ENCODE results near the gene PCP4L1.
"Not testable (repeated sequence)": the region's sequence is repeated elsewhere in the genome, so short reads cannot be mapped to it uniquely, and the experiment has no call there.

Gene PCP4L1
- total RNA-seq = 0 to 0.15 (median 0) reads per million in 4 donors

DNA sequence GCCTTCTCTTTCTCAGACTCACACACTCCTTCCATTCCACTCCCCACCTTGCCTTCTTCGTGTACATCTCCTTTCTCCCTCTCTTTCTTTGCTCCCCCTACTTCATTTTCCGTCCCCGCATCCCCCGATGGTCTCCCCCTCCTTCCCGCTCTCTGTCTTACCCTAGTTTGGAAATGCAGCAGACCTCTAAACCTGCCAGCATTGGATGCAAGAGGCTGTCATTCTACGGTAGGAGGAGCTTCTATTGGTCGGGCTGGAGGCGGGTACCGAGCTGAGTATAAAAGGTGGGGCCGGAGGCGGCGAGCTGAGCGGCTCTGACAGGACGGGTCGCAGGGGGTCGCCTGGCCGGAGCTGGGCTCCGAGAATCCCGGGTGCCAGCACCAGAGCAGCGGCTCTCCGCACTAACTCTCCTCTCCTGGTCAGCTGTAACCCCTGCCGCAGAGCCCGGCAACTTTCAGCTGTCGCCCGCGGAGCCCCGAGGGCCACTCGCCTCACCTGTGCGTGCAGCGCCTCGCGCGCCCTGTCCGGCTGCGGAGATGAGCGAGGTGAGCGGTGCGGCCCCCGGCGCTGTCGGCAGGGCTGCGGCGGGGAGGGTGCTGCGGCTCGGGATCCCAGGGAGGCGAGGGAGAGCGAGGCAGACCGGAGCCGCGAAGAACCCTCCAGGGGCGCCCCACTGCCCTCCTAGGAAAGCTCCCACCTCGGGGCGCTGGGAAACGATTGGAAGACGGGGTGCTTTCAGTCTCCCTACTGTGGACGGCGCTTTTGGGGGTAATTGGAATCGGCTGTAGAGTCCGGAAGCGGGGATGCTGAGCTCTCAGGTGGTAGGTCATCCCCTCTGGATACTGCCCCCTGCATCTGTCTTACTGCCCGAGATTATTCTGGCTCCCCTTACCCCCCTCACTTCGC lies at the start of gene PCP4L1:
PCP4L1 (plus strand) TSS at position 307 of the 906 bp plus-strand sequence; CDS start at position 537, 230 bp downstream.
- peak in 2 of 5 donors; percentile 6 to 16 for DNase-seq

DNA sequence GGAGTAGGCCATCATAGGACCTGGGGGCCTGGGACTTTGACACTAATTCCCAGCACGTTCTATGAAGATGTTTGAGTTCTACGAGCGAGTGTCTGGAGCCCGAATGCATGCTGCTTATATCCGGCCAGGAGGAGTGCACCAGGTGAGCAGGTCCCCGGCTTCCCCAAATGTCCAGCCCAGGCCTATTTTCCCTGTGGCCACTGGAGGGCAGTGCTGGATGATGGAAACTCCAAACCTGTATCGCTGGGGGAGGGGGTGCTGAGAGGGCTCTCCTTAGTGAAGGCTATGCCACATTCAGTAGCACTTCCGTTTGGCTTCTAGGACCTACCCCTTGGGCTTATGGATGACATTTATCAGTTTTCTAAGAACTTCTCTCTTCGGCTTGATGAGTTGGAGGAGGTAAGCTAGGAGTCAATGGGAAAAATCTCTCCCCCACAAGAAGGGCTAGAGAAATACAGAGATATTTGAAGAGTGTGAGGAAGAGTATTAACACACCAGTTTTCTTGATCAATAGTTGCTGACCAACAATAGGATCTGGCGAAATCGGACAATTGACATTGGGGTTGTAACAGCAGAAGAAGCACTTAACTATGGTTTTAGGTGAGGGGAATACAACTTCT lies 48.6 kb upstream of the PCP4L1 start:
- DNase-seq = peak; percentile 35 to 70 (median 61)

GRCh38 chr1:161214369-161214768 lies 44.2 kb upstream of the PCP4L1 start:
- DNase-seq = no peak

DNA sequence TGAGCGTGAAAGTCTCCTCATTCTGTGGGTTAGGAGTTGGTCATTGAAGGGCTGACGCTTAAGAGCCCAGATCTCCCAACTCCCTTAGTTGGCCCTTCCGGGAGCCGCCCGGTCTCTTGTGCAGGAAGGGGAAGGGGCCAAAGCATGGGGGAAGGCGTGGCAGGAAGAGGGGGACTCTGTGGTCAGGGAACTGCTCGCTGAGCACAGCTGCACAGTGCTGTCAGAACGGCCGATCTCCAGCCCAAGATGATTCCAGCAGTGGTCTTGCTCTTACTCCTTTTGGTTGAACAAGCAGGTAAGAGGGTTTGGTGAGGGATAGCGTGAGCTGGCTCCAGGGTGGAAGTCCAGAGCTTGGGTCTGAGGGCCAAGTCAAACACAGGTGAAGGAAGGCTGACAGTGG lies 43.5 kb upstream of the PCP4L1 start, which contains the start of gene FCER1G:
FCER1G (plus strand) TSS at position 220 of the 400 bp plus-strand sequence; CDS start at position 247, 27 bp downstream.
- DNase-seq = no peak

GRCh38 chr1:161216945-161217712 lies 41.4 kb upstream of the PCP4L1 start:
- DNase-seq = no peak

DNA sequence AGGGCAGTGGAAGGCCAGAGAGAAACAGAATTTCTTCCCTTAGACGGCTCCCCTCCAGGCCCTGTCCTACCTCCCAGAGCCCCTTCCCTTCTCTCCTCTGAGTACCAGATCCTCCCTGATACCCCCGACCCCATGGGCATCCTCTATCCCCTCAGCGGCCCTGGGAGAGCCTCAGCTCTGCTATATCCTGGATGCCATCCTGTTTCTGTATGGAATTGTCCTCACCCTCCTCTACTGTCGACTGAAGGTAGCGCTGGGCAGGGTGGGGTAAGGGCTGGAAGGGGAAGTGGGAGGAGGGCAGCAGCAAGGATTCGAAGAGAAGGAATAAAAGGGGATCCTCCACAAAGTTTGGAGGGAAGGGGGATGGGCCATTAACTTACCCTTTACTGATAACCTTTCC lies 40.7 kb upstream of the PCP4L1 start:
- no peak for DNase-seq

GRCh38 chr1:161218301-161219077 lies 40.1 kb upstream of the PCP4L1 start:
- DNase-seq = no peak

DNA sequence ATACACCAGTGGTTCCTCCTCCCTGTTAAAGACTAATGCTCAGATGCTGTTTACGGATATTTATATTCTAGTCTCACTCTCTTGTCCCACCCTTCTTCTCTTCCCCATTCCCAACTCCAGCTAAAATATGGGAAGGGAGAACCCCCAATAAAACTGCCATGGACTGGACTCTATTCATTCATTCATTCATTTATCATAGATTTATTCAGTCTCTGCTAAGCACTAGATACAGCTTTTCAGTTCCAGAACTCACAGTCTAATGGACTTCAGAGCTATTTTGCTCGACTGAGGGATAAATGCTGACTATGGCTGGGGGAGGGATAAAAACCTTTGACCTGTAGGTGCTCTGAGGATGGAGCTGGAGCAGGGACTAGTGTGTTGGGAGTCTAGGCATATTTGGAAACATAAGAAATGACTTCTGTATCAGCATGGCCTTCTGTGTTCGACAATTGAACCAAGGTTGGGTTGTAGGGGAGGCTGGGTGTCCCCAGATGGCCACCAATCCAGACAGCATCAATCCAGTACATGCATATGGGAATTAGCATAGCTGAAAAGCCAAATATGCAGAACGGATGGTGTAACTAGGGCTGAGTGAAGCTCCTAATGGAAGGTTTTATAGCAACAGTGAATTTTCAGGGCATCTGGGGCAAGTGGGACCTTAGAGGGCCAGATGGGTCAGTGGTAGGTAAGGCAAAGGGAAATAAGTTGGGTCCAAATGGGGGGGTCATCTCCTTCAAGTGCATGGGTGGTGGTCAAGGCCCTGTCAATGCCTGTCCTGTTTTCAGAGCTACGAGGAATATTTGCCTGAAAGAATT lies 39.3 kb upstream of the PCP4L1 start:
- no peak for DNase-seq

DNA sequence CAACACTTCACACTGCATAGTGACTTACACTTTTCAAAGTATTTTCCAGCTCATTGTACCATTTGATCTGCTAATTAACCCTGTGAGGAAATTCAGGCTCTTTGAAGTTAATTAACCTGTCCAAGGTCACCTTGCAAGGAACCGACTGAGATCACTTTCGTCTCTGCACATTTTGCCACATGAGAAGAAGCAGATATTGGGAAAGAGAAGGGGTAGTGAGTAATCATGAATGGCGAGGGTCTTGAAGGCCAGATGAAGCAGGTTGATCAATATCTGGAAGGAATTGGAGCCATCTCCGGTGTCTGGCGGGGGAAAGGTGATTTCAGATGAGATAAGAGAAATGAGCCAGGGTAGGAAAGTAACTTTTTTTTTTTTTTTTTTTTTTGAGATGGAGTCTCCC lies 38.5 kb upstream of the PCP4L1 start:
- no peak for DNase-seq

DNA sequence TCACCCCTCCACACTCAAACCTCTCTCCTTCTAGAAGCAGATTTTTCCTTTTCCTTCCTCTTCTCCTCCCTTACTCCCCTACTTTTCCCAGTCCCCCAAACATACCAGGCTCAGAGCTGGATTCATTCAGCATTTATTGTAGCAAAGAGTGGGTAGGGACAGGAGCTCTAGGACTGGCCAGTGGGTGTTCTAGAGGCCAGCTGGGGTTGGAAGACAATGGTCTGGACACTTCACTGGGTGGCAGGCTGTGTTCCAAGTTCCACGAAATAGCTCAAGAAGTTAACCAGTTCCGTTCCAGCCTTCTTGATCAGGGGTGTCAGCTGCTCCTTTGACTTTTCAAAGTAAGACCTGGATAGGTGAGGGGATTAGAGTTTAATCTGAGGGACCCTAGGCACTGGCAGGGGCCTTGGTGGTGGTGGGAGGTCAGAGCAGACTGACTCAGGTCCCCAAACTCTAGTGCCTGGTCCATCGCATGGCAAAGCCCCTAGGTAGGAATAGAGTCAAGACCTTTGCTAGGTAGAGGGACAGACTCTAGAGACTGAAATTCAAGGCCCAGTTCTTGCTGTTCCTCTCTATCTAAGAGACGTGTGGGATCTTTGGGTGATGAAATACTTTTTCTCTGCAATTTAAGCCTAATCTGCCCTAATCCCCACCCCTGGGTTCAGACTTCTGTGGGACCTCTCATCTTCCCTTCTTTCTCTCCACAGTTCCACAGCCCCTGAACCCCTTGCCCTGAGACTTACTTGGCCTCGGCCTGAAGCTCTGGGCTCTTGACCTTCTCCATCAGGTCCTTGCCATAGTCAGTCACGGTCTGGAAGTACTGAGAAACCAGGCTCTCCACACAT lies 36.1 kb upstream of the PCP4L1 start:
- no peak for DNase-seq

DNA sequence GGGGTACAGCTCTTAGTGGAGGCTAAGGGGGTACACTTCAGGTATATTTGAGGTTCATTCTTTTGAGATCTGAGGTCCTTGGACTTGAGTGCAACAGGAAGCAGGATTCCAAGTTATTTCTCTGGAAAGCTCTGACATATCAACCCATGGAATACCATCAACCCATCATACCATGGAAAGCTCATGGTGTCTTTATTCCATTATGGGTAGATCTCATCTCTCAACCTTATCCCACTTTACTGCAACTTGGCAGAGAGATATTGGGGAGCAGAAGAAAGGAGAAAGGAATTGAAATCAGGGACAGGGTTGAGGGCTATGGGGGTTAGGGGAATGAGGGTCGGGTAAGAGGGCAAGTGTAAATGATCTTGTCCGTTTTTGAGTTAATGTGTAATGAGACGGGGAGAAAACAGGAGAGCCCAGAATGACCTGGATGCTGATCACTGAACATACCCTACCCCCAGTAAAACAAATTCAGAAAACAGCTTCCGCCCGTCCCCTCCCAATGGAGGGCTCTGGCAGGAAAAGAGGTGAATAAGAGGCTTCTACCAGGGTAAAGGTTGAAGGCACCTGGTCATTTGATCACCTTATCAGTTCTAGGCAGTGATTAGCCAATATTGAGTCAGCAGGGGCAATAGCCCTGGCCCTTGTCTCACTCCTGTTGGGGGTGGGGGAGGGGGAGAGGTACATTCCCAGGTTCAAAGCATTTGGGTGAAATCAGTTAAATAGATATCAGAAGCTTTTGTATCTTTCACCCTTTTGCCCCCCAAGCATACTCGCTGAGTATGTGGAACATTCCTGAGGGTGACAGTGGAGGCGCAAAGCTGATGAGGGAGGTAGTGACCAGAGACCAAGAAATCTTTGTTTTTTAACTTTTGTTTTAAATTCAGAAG lies 34.5 kb upstream of the PCP4L1 start:
- DNase-seq = no peak

- not testable (repeated sequence) for DNase-seq
Measured at GRCh38 chr1:161224695-161225087, 33.9 kb upstream of the PCP4L1 start.

DNA sequence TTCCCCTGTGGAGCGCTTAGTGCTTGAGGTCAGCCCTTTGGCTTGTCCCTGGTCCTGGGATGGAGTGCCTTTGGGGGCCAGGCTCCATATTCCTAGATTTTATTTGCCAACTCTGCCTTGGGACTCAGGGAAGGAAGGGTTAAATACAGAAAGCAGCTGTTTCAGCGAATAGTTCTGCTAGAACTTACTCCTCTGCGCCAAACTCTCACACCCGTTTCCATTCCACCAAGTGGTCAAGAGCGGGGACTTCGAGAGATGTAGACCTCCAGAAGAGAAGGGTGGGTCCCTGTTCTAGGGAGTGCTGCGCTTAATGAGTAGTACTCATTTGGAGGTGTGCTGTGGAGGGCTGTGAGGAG lies 33.4 kb upstream of the PCP4L1 start:
- DNase-seq = no peak

- peak; percentile 80 to 99 (median 85) for DNase-seq
Measured at GRCh38 chr1:161225534-161226319, 32.8 kb upstream of the PCP4L1 start, which contains the start of gene TOMM40L. Gene TOMM40L (plus strand): TSS chr1:161226060. CDS start chr1:161226490, 430 bp downstream.

- no peak for DNase-seq
Measured at GRCh38 chr1:161226320-161226711, 32.2 kb upstream of the PCP4L1 start.

DNA sequence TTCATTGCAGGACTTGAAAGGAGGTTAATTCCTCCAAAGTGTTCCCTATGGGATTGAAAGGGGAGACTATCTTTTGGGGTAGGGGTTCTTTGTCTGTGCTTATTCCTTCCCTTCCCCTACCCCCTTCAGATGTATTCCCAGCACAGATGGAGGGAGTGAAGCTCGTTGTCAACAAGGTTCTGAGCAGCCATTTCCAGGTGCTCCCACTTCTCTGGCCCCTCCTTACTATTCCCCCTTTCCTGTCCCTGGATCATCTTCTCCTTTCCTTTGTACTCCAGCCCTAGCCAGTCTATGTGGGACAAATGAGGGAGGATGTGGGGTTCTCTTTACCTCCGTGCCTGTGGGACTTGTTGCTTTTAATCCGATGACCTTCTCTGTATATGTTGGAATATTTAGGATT lies 31.8 kb upstream of the PCP4L1 start:
- no peak for DNase-seq

DNA sequence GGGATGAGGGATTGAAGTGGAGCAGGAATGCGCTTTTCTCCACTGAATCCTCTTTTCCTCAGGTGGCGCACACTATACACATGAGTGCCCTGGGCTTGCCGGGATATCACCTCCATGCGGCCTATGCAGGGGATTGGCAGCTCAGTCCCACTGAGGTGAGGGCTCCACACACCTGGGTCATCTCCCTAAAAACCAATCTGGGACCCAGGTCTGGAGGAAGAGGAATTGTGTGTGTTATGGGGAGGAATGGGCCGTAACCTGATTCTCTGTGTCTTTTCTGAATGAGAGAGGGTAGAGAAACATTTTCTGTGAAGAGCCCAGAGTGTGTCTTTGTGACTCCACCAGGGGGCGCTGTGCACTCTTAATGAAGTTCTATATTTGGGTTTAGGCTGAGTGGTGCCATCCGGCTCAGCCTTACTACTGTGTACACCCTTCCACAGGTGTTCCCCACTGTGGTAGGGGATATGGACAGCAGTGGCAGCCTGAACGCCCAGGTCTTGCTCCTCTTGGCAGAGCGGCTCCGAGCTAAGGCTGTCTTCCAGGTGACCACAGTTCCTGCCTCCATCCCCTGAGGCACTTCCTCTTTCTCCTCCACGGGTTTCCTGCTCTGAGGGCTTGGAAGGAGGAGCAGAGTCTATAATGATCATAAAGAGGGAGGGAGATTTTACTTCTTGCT lies 31.2 kb upstream of the PCP4L1 start:
- DNase-seq = peak; percentile 71 to 91 (median 81)

DNA sequence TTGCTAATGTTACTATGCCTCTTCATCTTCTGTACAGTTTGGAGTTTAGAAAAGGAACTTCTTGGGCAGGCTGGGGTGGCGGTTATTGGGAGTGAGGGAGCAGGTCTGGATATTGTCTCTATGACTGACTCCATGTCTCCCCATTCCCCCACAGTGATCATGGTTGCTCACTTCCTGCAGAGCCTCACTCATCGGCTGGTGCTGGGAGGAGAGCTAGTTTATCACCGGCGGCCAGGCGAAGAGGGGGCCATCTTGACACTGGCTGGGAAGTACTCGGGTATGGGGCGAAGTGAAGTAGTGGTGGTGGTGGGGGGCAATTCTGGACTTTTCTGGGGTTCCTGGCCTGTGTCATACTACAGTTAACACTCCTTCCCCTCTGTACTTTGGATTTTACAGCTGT lies 30.5 kb upstream of the PCP4L1 start:
- no peak for DNase-seq
